CD4-positive, alpha-beta memory T cell (primary cell): ENCODE results near the gene PRPF31. TPM values are rescaled to one million over a fixed set of nuclear protein-coding genes. Genes with fewer than 3 reads are reported as not detected.
"Not testable (repeated sequence)": the region's sequence is repeated elsewhere in the genome, so short reads cannot be mapped to it uniquely, and the experiment has no call there.

Experiments
- CTCF ChIA-PET: fragments of 350-600 bp; sonication (Branson Sonifier 250); formaldehyde crosslinking; loops from one replicate; lab custom pipeline; 2021; ENCODE audit warnings: inconsistent platforms; ENCODE audit not compliant: partially characterized antibody; lab: Charles Lee
- POLR2A ChIA-PET: fragments of 350-600 bp; sonication (Branson Sonifier 250); formaldehyde crosslinking; loops from one replicate; lab custom pipeline; 2021; ENCODE audit not compliant: partially characterized antibody; lab: Charles Lee
- DNase-seq, 5 donors: peaks; one replicate each; pipeline versions ENCODE4 v3.0.0 to v3.0.0-alpha.2; 2020 to 2022; ENCODE audit warnings: mixed read lengths in 1 of 5
- H3K27ac ChIP-seq: one replicate; pipeline ENCODE4 v1.7.0; 2013; ENCODE audit warnings: low read depth, low read length
- H3K27me3 ChIP-seq: 2 replicates; pipeline ENCODE4 v1.7.0; 2013; ENCODE audit warnings: mild to moderate bottlenecking, low read length, moderate library complexity; ENCODE audit not compliant: insufficient read depth
- H3K36me3 ChIP-seq: 2 replicates; pipeline ENCODE4 v1.7.0; 2013; ENCODE audit warnings: mild to moderate bottlenecking, low read length, moderate library complexity; ENCODE audit not compliant: insufficient read depth
- H3K4me1 ChIP-seq: 2 replicates; pipeline ENCODE4 v1.7.0; 2013; ENCODE audit warnings: mild to moderate bottlenecking, low read length, moderate library complexity; ENCODE audit not compliant: insufficient read depth
- H3K4me3 ChIP-seq, 2 donors: one replicate each; pipeline ENCODE4 v1.7.0; 2013; ENCODE audit warnings: low read length in 2 of 2, mild to moderate bottlenecking in 1 of 2
- H3K9me3 ChIP-seq, 2 donors: one replicate each; pipeline ENCODE4 v1.7.0; 2013; ENCODE audit warnings: low read length in 2 of 2, control low read depth in 1 of 2; ENCODE audit not compliant: control insufficient read depth in 1 of 2
- H3K27ac Mint-ChIP-seq, 7 donors: one replicate each; pipeline ENCODE4 v1.8.0; 2020 to 2021; ENCODE audit warnings: mixed read lengths in 7 of 7, mild to moderate bottlenecking in 6 of 7, inconsistent platforms in 3 of 7, moderate library complexity in 3 of 7
- H3K27me3 Mint-ChIP-seq, 2 donors: one replicate each; pipeline ENCODE4 v1.8.0; 2020 to 2021; ENCODE audit warnings: mixed read lengths in 2 of 2
- H3K36me3 Mint-ChIP-seq, 2 donors: one replicate each; pipeline ENCODE4 v1.8.0; 2020 to 2021; ENCODE audit warnings: mixed read lengths in 2 of 2, inconsistent platforms in 1 of 2, mild to moderate bottlenecking in 1 of 2
- H3K4me1 Mint-ChIP-seq, 4 donors: one replicate each; pipeline ENCODE4 v1.8.0; 2020 to 2021; ENCODE audit warnings: mixed read lengths in 4 of 4, mild to moderate bottlenecking in 1 of 4
- H3K4me3 Mint-ChIP-seq, 8 donors: one replicate each; pipeline ENCODE4 v1.8.0; 2020 to 2021; ENCODE audit warnings: mixed read lengths in 8 of 8, mild to moderate bottlenecking in 7 of 8, moderate library complexity in 6 of 8, inconsistent platforms in 3 of 8
- H3K9me3 Mint-ChIP-seq, 8 donors: one replicate each; pipeline ENCODE4 v1.8.0; 2020 to 2021; ENCODE audit warnings: mixed read lengths in 8 of 8, mild to moderate bottlenecking in 5 of 8, inconsistent platforms in 3 of 8, moderate library complexity in 1 of 8
- intact Hi-C: fragments of 100-400 bp; cut with micrococcal nuclease; formaldehyde crosslinking; loops from one replicate; pipeline ENCODE4 v1.15.1; 2023
- polyA plus RNA-seq, 2 donors: library from polyadenylated mRNA; unstranded; fragments of 300-500 nt; fragmentation: Illumina TruSeq; gene quantifications; one replicate each; pipeline ENCODE4 v1.2.3, GENCODE V29; 2021
- total RNA-seq, 2 experiments: library from RNA; stranded (reverse); gene quantifications; one replicate each; pipeline ENCODE4 v1.2.3, GENCODE V29; 2021

The PRPF31 gene
- total and polyA plus RNA-seq, 4 experiments from 2014 or later, result 73.0 to 80.0 (median 78.3) TPM

- H3K27me3 Mint-ChIP-seq, result no peaks in the 10 kb centered on the region
- Histone ChIP-seq H3K9me3 (no peaks in the 10 kb centered on the region), H3K4me1 (peaks cover 54% of the 10 kb centered on the region), H3K27ac (no peak overlapping the region), H3K36me3 (peaks cover 5% of the 10 kb centered on the region), H3K4me3 (no peak overlapping the region), H3K27me3 (no peaks in the 10 kb centered on the region)
- DNase-seq, result no peak
- intact Hi-C loops, result no loop called here
- peaks cover 0 to 16% of the 10 kb centered on the region in 2 donors for H3K36me3 Mint-ChIP-seq
- CTCF ChIA-PET, result interaction anchor here (1.6 to 3.3 kb wide), 2 partner anchors 26 to 103 kb away, joined by 5 to 19 read pairs; partner anchors contain the start of gene CNOT3
- peaks cover 0 to 2% (median 0%) of the 10 kb centered on the region in 8 donors for H3K9me3 Mint-ChIP-seq
- peaks cover 30 to 69% (median 47%) of the 10 kb centered on the region in 4 donors for H3K4me1 Mint-ChIP-seq
- H3K27ac Mint-ChIP-seq, result peak overlapping the region in 6 of 7 donors; percentile 13 to 95 (median 72)
- POLR2A ChIA-PET, result interaction anchor here (0.5 to 1.4 kb wide), 3 partner anchors 10 to 25 kb away, joined by 3 to 5 read pairs (median 4); partner anchors contain the start of gene CNOT3
- peak overlapping the region; percentile 81 to 96 (median 91) for H3K4me3 Mint-ChIP-seq
Measured at GRCh38 chr19:54162884-54163283, 47.3 kb downstream of the PRPF31 start.

GRCh38 chr19:54164369-54165068 is 49.0 kb downstream of the PRPF31 start:
- no peaks in the 10 kb centered on the region for H3K27me3 ChIP-seq
- peak overlapping the region in 1 of 2 donors; percentile 24 for H3K4me3 ChIP-seq
- no peaks in the 10 kb centered on the region for H3K36me3 ChIP-seq
- H3K4me3 Mint-ChIP-seq, result peak overlapping the region; percentile 40 to 81 (median 78)
- POLR2A ChIA-PET, result interaction anchor here (1.2 to 2.2 kb wide), 6 partner anchors 23 to 49 kb away, joined by 3 to 11 read pairs (median 6); partner anchors contain the start of genes CNOT3, MBOAT7, PRPF31 and RPS9
- peaks cover 48% of the 10 kb centered on the region for H3K4me1 ChIP-seq
- no peak overlapping the region for H3K27ac ChIP-seq
- no peaks in the 10 kb centered on the region for H3K9me3 ChIP-seq
- H3K27ac Mint-ChIP-seq, result peak overlapping the region in 6 of 7 donors; percentile 32 to 88 (median 68)
- H3K36me3 Mint-ChIP-seq, result peaks cover 0 to 4% of the 10 kb centered on the region in 2 donors
- peak; percentile 38 to 66 (median 54) for DNase-seq
- H3K27me3 Mint-ChIP-seq, result no peaks in the 10 kb centered on the region
- H3K4me1 Mint-ChIP-seq, result peaks cover 19 to 57% (median 36%) of the 10 kb centered on the region in 4 donors
- H3K9me3 Mint-ChIP-seq, result peaks cover 0 to 2% (median 0%) of the 10 kb centered on the region in 8 donors
- CTCF ChIA-PET, result interaction anchor here (0.7 to 3.3 kb wide), 4 partner anchors 25 to 102 kb away, joined by 3 to 19 read pairs (median 5); partner anchors contain the start of genes CNOT3 and MBOAT7
- intact Hi-C loops, result no loop called here

DNA sequence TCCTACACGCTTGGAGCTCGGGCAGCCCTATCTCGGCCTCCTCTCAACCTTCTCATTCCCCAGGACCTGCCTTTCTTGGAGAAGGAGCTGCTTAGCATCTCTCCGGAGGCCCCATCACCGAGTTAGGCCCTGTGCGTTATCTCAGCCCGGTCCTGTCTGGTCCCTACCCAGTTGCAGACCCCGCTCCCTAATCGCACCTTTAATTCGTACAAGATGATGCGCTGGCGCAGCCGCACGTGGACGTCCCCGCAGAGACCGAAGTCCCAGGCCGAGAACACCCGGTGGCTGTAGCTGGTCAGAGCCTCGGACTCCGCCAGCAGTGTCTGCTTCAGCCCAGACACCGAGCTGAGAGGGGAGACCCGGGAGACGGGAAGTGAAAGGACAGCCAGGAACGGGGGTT is 49.7 kb downstream of the PRPF31 start:
- intact Hi-C loops, result no loop called here
- Mint-ChIP-seq H3K4me3 (peak overlapping the region in 1 of 8 donors; percentile 6), H3K27ac (peak overlapping the region in 3 of 7 donors; percentile 62 to 82 (median 70)), H3K27me3 (no peaks in the 10 kb centered on the region), H3K4me1 (peaks cover 14 to 50% (median 30%) of the 10 kb centered on the region in 4 donors), H3K36me3 (no peaks in the 10 kb centered on the region), H3K9me3 (peaks cover 0 to 2% (median 0%) of the 10 kb centered on the region in 8 donors)
- H3K36me3 ChIP-seq, result no peaks in the 10 kb centered on the region
- no peak overlapping the region for H3K4me3 ChIP-seq
- no peaks in the 10 kb centered on the region for H3K9me3 ChIP-seq
- H3K4me1 ChIP-seq, result peaks cover 46% of the 10 kb centered on the region
- no peak overlapping the region for H3K27ac ChIP-seq
- CTCF ChIA-PET, result interaction anchor here (1.6 to 3.3 kb wide), 2 partner anchors 24 to 101 kb away, joined by 5 to 19 read pairs; partner anchors contain the start of gene MBOAT7
- POLR2A ChIA-PET, result interaction anchor here (1.2 to 2.2 kb wide), 4 partner anchors 26 to 50 kb away, joined by 3 to 11 read pairs (median 8); partner anchors contain the start of genes CNOT3, MBOAT7, PRPF31 and RPS9
- no peak for DNase-seq
- H3K27me3 ChIP-seq, result no peaks in the 10 kb centered on the region

GRCh38 chr19:54168174-54168917 is 52.8 kb downstream of the PRPF31 start:
- H3K4me1 ChIP-seq, result peaks cover 23% of the 10 kb centered on the region
- Mint-ChIP-seq H3K4me3 (peak overlapping the region in 2 of 8 donors; percentile 26 to 31), H3K36me3 (no peaks in the 10 kb centered on the region), H3K4me1 (peaks cover 3 to 28% (median 11%) of the 10 kb centered on the region in 4 donors), H3K27me3 (no peaks in the 10 kb centered on the region), H3K27ac (peak overlapping the region in 2 of 7 donors; percentile 41 to 58), H3K9me3 (peaks cover 0 to 2% (median 0%) of the 10 kb centered on the region in 8 donors)
- no peak overlapping the region for H3K4me3 ChIP-seq
- peak; percentile 79 to 83 (median 81) for DNase-seq
- H3K9me3 ChIP-seq, result no peaks in the 10 kb centered on the region
- ChIA-PET CTCF (interaction anchor here (0.8 to 6.4 kb wide), 12 partner anchors 9 to 222 kb away, joined by 3 to 115 read pairs (median 4); partner anchors contain the start of genes CNOT3, LENG1, MBOAT7 and RPS9), POLR2A (interaction anchor here (1.0 to 3.1 kb wide), 5 partner anchors 9 to 98 kb away, joined by 4 to 20 read pairs (median 5); partner anchors contain the start of genes CNOT3, MBOAT7, RPS9 and TSEN34)
- intact Hi-C loops, result loop anchor here (1.0 kb wide), 2 partner anchors 9 to 63 kb away; partner anchors contain the start of gene LENG1
- H3K36me3 ChIP-seq, result no peaks in the 10 kb centered on the region
- no peaks in the 10 kb centered on the region for H3K27me3 ChIP-seq
- no peak overlapping the region for H3K27ac ChIP-seq

GRCh38 chr19:54169149-54169740 is 53.7 kb downstream of the PRPF31 start:
- DNase-seq, result no peak
- no peaks in the 10 kb centered on the region for H3K27me3 ChIP-seq
- no peak overlapping the region for H3K27ac ChIP-seq
- ChIA-PET CTCF (interaction anchor here (0.8 to 6.4 kb wide), 11 partner anchors 19 to 221 kb away, joined by 3 to 115 read pairs (median 5); partner anchors contain the start of genes CNOT3, MBOAT7 and RPS9), POLR2A (interaction anchor here (1.2 to 3.1 kb wide), 3 partner anchors 10 to 97 kb away, joined by 4 to 20 read pairs (median 11); partner anchors contain the start of genes MBOAT7 and TSEN34)
- Mint-ChIP-seq H3K4me3 (no peak overlapping the region), H3K27ac (peak overlapping the region in 1 of 7 donors; percentile 68), H3K27me3 (no peaks in the 10 kb centered on the region), H3K36me3 (no peaks in the 10 kb centered on the region), H3K4me1 (peaks cover 2 to 19% (median 8%) of the 10 kb centered on the region in 4 donors), H3K9me3 (peaks cover 0 to 2% (median 0%) of the 10 kb centered on the region in 8 donors)
- intact Hi-C loops, result no loop called here
- H3K4me3 ChIP-seq, result no peak overlapping the region
- H3K4me1 ChIP-seq, result peaks cover 18% of the 10 kb centered on the region
- H3K36me3 ChIP-seq, result no peaks in the 10 kb centered on the region
- H3K9me3 ChIP-seq, result no peaks in the 10 kb centered on the region

GRCh38 chr19:54171736-54172431 is 56.3 kb downstream of the PRPF31 start:
- H3K36me3 ChIP-seq, DNase-seq, H3K4me1 ChIP-seq, H3K9me3 ChIP-seq, H3K4me1 Mint-ChIP-seq, H3K4me3 ChIP-seq, H3K9me3 Mint-ChIP-seq, H3K27me3 ChIP-seq, H3K36me3 Mint-ChIP-seq, H3K27ac ChIP-seq, intact Hi-C loops, H3K4me3 Mint-ChIP-seq, H3K27ac Mint-ChIP-seq, H3K27me3 Mint-ChIP-seq: not testable (repeated sequence)
- ChIA-PET POLR2A (interaction anchor here (1.1 to 2.4 kb wide), 3 partner anchors 12 to 17 kb away, joined by 3 to 9 read pairs (median 4); partner anchors contain the start of gene LENG1), CTCF (interaction anchor here (1.2 to 6.4 kb wide), 3 partner anchors 12 to 95 kb away, joined by 3 to 115 read pairs (median 11); no protein-coding TSS in a partner anchor)
